22Rv1 (cell line): ENCODE data around the gene RAI2.

ENCODE experiments used
- H3K27ac ChIP-seq: fragments of 450-650 bp; 2 replicates; pipeline ENCODE4 v1.5.1; 2017
- CTCF ChIP-seq: fragments of 450-650 bp; IDR thresholded peaks from 2 replicates; pipeline ENCODE4 v1.5.1; 2017; ENCODE audit warnings: mild to moderate bottlenecking
- ZFX ChIP-seq: fragments of 450-650 bp; IDR thresholded peaks from 2 replicates; pipeline ENCODE4 v1.6.1; 2017; ENCODE audit warnings: antibody characterized with exemption, borderline replicate concordance

RAI2 gene

GRCh38 chrX:17860811-17861488, at the start of gene RAI2:
Gene RAI2, minus strand, starts transcription at chrX:17861298. Its CDS starts 59,288 bp downstream, at chrX:17802010.
- no peak within 1 kb of the TSS for H3K27ac ChIP-seq
- TF ChIP-seq ZFX (no peak), CTCF (peak; percentile 14; the same call in 1 of the 2 replicates)

GRCh38 chrX:17888421-17888820, 27.3 kb upstream of the RAI2 start:
- H3K27ac ChIP-seq: no peak overlapping the region
- no peak for TF ChIP-seq ZFX
- TF ChIP-seq CTCF: no peak

GRCh38 chrX:17882680-17883079, 21.6 kb upstream of the RAI2 start:
- no peak overlapping the region for H3K27ac ChIP-seq
- TF ChIP-seq ZFX: no peak
- no peak for TF ChIP-seq CTCF

- H3K27ac ChIP-seq: no peak overlapping the region
- TF ChIP-seq ZFX (no peak), CTCF (no peak)
Observed at GRCh38 chrX:17878028-17878670, 17.1 kb upstream of the RAI2 start.

GRCh38 chrX:17876135-17876534, 15.0 kb upstream of the RAI2 start:
- no peak overlapping the region for H3K27ac ChIP-seq
- TF ChIP-seq CTCF (no peak), ZFX (no peak)

GRCh38 chrX:17869580-17869979, 8.5 kb upstream of the RAI2 start:
- TF ChIP-seq ZFX (no peak), CTCF (no peak)

GRCh38 chrX:17861489-17862011, 452 bp upstream of the RAI2 start:
- no peak overlapping the region for H3K27ac ChIP-seq
- TF ChIP-seq ZFX: no peak
- TF ChIP-seq CTCF: no peak

More at GRCh38 chrX:17869580-17869979, 8.5 kb upstream of the RAI2 start:
- no peak overlapping the region for H3K27ac ChIP-seq
